HEK293T (cell line): ENCODE measurements around the gene KLHL29.
A peak's percentile ranks its signal among the peaks of the same experiment; 100 is the strongest.

ENCODE experiments used
- CTCF ChIA-PET: fragments of 350-600 bp; formaldehyde crosslinking; extraction: SDS; loops from one replicate; lab custom pipeline; 2021; ENCODE audit warnings: antibody characterized with exemption, inconsistent platforms; lab: Yijun Ruan, JAX
- POLR2A ChIA-PET: fragments of 350-600 bp; formaldehyde crosslinking; extraction: SDS; loops from one replicate; lab custom pipeline; 2020; ENCODE audit warnings: antibody characterized with exemption, inconsistent platforms; lab: Yijun Ruan, JAX
- DNase-seq: peaks from one replicate; pipeline ENCODE4 v3.0.0; 2012; ENCODE audit warnings: mixed read lengths; ENCODE audit errors: extremely low spot score
- ARNT ChIP-seq: fragments of 450-650 bp; IDR thresholded peaks from 2 replicates; pipeline ENCODE4 v1.6.1; 2017; ENCODE audit warnings: mild to moderate bottlenecking
- BHLHE40 ChIP-seq: fragments of 450-650 bp; IDR thresholded peaks from 2 replicates; pipeline ENCODE4 v1.6.1; 2016; ENCODE audit warnings: mild to moderate bottlenecking, moderate library complexity, borderline replicate concordance
- CTBP1 ChIP-seq: fragments of 450-650 bp; IDR thresholded peaks from 2 replicates; pipeline ENCODE4 v1.6.1; 2016; ENCODE audit warnings: borderline replicate concordance
- ELF4 ChIP-seq: fragments of 450-650 bp; IDR thresholded peaks from 2 replicates; pipeline ENCODE4 v1.6.1; 2017; ENCODE audit warnings: antibody characterized with exemption
- FOXA1 ChIP-seq: fragments of 450-650 bp; IDR thresholded peaks from 2 replicates; pipeline ENCODE4 v1.6.1; 2016; ENCODE audit warnings: mild to moderate bottlenecking
- FOXK2 ChIP-seq: fragments of 450-650 bp; IDR thresholded peaks from 2 replicates; pipeline ENCODE4 v1.6.1; 2016; ENCODE audit warnings: mild to moderate bottlenecking
- FOXM1 ChIP-seq: fragments of 450-650 bp; IDR thresholded peaks from 2 replicates; pipeline ENCODE4 v1.6.1; 2017; ENCODE audit warnings: mild to moderate bottlenecking, borderline replicate concordance
- HDGF ChIP-seq: fragments of 450-650 bp; IDR thresholded peaks from 2 replicates; pipeline ENCODE4 v1.6.1; 2017; ENCODE audit warnings: antibody characterized with exemption, borderline replicate concordance
- L3MBTL2 ChIP-seq: fragments of 450-650 bp; conservative IDR thresholded peaks from 2 replicates; pipeline ENCODE4 v1.6.1; 2016; ENCODE audit warnings: mild to moderate bottlenecking
- LEF1 ChIP-seq: fragments of 450-650 bp; IDR thresholded peaks from 2 replicates; pipeline ENCODE4 v1.6.1; 2017; ENCODE audit warnings: mild to moderate bottlenecking, borderline replicate concordance
- NFRKB ChIP-seq: fragments of 450-650 bp; IDR thresholded peaks from 2 replicates; pipeline ENCODE4 v1.6.1; 2016; ENCODE audit warnings: mild to moderate bottlenecking, moderate library complexity
- SP1 ChIP-seq: fragments of 450-650 bp; IDR thresholded peaks from 2 replicates; pipeline ENCODE4 v1.6.1; 2017
- SUZ12 ChIP-seq: fragments of 450-650 bp; IDR thresholded peaks from 2 replicates; pipeline ENCODE4 v1.6.1; 2016; ENCODE audit warnings: mild to moderate bottlenecking
- ZNF384 ChIP-seq: fragments of 450-650 bp; IDR thresholded peaks from 2 replicates; pipeline ENCODE4 v1.6.1; 2016
- TF ChIP-seq, protein P1 (sequence below): fragments of 450-650 bp; IDR thresholded peaks from 2 replicates; pipeline ENCODE4 v1.6.1; 2016

The KLHL29 gene

DNA sequence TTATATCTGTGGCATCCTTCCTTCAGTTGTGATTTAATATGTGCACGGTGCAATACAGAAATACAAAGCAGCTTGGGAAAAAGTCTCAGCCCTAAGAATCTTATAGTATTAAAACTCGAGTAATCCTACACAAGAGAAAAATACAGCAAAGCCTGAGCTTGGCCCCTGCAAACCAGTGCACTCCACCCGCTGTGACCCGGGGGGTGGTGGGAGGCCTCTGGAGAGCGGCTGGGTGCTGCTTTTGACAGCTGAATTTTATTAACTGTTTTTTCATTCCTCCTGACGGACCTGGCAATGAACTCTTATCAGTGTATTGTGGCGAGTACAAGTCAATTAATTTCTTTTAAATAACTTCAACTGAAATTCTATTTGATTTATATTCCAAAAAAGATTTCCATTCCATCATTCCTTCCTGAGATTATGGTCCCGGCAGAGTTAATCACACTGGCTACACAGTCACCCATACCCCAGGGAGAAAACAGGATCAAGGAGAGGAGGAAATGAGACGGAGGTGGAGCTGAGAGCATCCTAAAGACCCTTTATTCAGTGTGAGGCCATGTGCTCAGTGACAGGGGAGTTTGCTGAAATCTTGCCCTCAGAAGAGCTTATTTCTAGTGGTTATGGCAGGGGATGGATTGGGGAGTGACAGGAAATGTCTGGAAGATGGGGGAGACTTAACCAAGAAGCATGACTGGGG is 124.8 kb downstream of the KLHL29 start:
- TF ChIP-seq FOXA1 (no peak), BHLHE40 (no peak), L3MBTL2 (no peak), ELF4 (no peak), FOXM1 (no peak), LEF1 (no peak), FOXK2 (no peak), SP1 (no peak), SUZ12 (no peak), CTBP1 (no peak), NFRKB (no peak), ARNT (no peak), ZNF384 (no peak)
- TF ChIP-seq, protein P1, sequence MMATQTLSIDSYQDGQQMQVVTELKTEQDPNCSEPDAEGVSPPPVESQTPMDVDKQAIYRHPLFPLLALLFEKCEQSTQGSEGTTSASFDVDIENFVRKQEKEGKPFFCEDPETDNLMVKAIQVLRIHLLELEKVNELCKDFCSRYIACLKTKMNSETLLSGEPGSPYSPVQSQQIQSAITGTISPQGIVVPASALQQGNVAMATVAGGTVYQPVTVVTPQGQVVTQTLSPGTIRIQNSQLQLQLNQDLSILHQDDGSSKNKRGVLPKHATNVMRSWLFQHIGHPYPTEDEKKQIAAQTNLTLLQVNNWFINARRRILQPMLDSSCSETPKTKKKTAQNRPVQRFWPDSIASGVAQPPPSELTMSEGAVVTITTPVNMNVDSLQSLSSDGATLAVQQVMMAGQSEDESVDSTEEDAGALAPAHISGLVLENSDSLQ, result no peak
- CTCF ChIA-PET, result no interaction called here
- DNase-seq, result no peak
- POLR2A ChIA-PET, result no interaction called here

- CTCF ChIA-PET, result no interaction called here
- TF ChIP-seq SUZ12 (no peak), ZNF384 (no peak), FOXM1 (no peak), BHLHE40 (no peak), NFRKB (no peak), L3MBTL2 (no peak), FOXK2 (no peak), SP1 (no peak), HDGF (no peak), FOXA1 (no peak)
- TF ChIP-seq, protein P1, result no peak
- POLR2A ChIA-PET, result no interaction called here
- no peak for DNase-seq
Observed at GRCh38 chr2:23510471-23510870, 125.5 kb downstream of the KLHL29 start.

GRCh38 chr2:23512778-23513177 is 127.8 kb downstream of the KLHL29 start:
- CTCF ChIA-PET, result no interaction called here
- TF ChIP-seq, protein P1, result no peak
- TF ChIP-seq NFRKB, result no peak
- TF ChIP-seq HDGF, result no peak
- no peak for TF ChIP-seq BHLHE40
- TF ChIP-seq SP1, result no peak
- no peak for TF ChIP-seq FOXK2
- POLR2A ChIA-PET, result no interaction called here
- DNase-seq, result no peak

- ChIA-PET POLR2A (no interaction called here), CTCF (no interaction called here)
- no peak for DNase-seq
- TF ChIP-seq BHLHE40, result no peak
- TF ChIP-seq HDGF, result no peak
- TF ChIP-seq, protein P1, result peak; percentile 66; the same call in 1 of the 2 replicates
- TF ChIP-seq FOXA1, result no peak
- TF ChIP-seq NFRKB, result no peak
- TF ChIP-seq FOXK2, result no peak
- no peak for TF ChIP-seq L3MBTL2
Observed at GRCh38 chr2:23513245-23513871, 128.4 kb downstream of the KLHL29 start.

- no peak for DNase-seq
- ChIA-PET CTCF (no interaction called here), POLR2A (no interaction called here)
Observed at GRCh38 chr2:23513872-23514793, 129.2 kb downstream of the KLHL29 start.

More at GRCh38 chr2:23513872-23514793, 129.2 kb downstream of the KLHL29 start:
- TF ChIP-seq SUZ12, result no peak
- TF ChIP-seq CTBP1, result peak; percentile 25; the same call in 1 of the 2 replicates
- TF ChIP-seq, protein P1, result peak; percentile 70
- TF ChIP-seq FOXM1, result no peak
